HL-60/S4 treated with phorbol 12-myristate 13-acetate at 8.2 ng/mL for 4 days and 3 days (cell line): Measurements from ENCODE around the gene SLC25A1.

Experiments used
- in situ Hi-C: fragments of 300-500 bp; cut with MboI; formaldehyde crosslinking; loops from 2 replicates; pipeline ENCODE4 v1.15.0; 2022; ENCODE audit warnings: low sequenced_read_pairs

SLC25A1 gene

GRCh38 chr22:19178657-19179496 lies at the start of gene SLC25A1:
Gene SLC25A1, minus strand, starts transcription at chr22:19178736. Its CDS starts 63 bp downstream, at chr22:19178673.
- in situ Hi-C loops = no loop called here

GRCh38 chr22:19228179-19228578 lies 49.6 kb upstream of the SLC25A1 start:
- in situ Hi-C loops = no loop called here

- in situ Hi-C loops = no loop called here
These were observed 47.9 kb upstream of the SLC25A1 start for GRCh38 chr22:19226428-19226827.

DNA sequence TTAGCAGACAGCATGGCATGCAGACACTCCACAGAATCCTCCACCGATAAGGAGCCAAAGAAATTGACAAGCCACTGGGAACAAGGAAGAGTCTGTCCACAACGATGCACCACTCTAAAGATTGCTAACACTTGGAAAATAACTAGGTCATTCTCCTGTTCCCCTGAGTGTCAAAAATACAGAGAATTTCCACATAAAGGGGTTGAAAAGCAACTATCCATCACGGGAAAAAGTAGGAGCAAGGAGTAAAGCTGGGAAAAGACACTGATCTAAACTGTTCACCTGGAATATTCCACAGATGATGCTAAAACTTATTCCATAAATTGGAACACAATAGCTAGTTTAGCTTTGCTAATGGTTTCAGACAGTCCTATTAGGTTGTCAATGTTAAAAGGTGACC lies 47.0 kb upstream of the SLC25A1 start:
- in situ Hi-C loops = no loop called here

DNA sequence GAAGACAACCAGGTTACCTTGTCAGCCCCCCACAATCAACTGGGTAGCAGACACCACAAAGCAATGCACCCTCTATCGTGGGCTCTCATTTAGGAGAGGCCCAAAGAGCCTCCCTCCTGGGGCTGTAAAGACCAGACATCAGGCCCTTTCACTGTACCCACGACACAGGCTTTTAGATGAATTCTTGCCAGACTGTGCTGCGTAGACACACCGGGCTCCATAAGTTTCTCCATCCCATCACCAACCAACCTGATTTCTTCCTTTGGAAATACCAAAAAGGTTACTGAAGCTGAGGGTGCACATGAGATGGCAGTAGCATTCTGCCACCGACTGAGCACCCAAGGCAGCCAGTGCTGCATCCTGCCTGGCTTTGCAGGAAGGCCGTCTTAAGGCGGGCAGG lies 46.4 kb upstream of the SLC25A1 start:
- in situ Hi-C loops = no loop called here

- in situ Hi-C loops = no loop called here
These were observed 46.0 kb upstream of the SLC25A1 start for GRCh38 chr22:19224557-19224956.

GRCh38 chr22:19223617-19224016 lies 45.1 kb upstream of the SLC25A1 start:
- in situ Hi-C loops = no loop called here

GRCh38 chr22:19223110-19223509 lies 44.6 kb upstream of the SLC25A1 start:
- in situ Hi-C loops = no loop called here

DNA sequence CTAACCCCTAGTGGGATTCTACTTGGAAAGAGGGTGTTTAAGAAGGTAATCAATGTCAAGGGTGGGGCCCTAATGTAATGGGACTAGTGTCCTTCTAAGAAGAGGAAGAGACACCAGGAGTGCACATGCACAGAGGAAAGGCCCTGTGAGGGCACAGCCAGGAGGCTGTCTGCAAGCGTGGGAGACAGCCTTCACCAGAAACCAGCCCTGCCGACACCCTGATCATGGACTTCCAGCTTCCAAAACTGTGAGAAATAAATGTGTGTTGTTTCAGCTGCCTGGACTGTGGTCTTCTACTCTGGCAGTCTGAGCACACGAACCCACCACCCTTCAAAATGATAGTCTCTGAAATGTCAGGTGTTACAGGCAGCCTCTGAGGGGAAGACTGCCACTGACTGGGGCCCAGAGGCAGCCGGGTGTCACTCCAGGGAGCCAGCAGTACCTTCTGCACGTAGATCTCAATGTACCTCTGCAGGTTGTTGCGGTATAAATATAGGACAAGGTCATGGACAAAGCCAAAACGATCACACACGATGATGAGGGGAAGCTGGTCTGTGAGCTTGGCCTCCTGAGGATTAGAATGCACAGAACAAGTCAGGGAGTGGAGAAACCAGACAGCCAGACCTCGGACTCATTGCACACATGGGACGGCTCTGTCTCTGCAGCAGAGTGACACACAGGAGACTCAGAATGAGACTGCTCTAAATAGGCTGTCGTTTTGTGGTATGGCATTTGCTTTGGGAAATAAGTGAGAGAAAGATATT lies 43.9 kb upstream of the SLC25A1 start:
- in situ Hi-C loops = no loop called here

- in situ Hi-C loops = no loop called here
These were observed 42.3 kb upstream of the SLC25A1 start for GRCh38 chr22:19220867-19221266.

- in situ Hi-C loops = no loop called here
These were observed 40.2 kb upstream of the SLC25A1 start for GRCh38 chr22:19218541-19219233.

DNA sequence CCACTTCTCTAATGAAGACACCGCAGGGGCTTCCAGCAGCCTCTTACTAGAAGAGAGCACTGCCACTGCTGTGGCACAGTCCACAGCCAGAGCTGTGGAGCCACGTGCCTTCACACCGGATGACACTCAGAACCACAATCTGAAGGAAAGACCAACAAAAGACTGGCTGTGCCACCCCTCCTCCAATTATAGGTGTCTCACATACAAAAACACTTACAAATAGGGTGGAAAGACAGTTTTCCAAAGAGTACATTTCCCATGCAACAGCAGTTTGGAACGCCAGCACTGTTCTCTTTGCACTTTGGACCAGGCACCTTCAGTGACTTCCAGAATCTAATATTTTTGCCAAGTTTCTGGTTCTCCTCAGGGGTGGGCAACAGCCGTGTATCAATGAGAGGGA lies 38.0 kb upstream of the SLC25A1 start:
- in situ Hi-C loops = no loop called here

DNA sequence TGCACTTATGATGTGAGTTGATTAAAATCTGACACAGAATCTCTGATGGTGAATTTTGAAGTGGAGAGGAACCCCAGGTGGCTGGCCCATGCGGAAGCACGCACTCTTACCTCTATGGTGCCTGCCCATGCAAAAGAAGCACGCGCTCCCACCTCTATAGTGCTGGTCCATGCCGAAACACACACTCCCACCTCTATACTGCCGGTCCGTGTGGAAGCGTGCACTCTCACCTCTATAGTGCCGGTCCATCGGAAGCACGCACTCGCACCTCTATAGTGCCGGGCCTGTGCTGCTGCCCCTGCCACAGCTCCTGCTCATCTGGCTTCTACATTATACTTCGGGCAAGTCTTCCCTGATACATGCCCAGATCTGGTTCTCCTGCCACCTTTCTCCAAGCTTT lies 36.8 kb upstream of the SLC25A1 start:
- in situ Hi-C loops = no loop called here

DNA sequence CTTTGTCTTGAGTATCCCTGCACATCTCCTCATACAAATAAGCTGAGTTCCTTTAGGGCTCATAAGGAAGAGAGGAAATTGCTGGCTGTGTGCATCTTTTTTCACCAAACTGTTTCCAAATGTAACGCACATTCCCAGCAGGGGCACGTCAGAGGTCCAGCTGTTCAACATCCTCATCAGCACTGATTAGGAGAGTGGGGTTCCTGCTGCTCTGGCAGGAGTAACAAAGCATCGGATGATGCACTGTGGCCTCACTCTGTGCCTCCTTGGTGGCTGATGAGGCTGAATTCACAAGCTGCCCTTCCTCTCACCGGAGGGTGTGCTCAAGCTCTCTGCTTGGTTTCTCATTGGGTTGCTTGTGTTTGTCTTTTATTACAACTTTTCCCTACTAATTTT lies 35.5 kb upstream of the SLC25A1 start:
- in situ Hi-C loops = no loop called here

DNA sequence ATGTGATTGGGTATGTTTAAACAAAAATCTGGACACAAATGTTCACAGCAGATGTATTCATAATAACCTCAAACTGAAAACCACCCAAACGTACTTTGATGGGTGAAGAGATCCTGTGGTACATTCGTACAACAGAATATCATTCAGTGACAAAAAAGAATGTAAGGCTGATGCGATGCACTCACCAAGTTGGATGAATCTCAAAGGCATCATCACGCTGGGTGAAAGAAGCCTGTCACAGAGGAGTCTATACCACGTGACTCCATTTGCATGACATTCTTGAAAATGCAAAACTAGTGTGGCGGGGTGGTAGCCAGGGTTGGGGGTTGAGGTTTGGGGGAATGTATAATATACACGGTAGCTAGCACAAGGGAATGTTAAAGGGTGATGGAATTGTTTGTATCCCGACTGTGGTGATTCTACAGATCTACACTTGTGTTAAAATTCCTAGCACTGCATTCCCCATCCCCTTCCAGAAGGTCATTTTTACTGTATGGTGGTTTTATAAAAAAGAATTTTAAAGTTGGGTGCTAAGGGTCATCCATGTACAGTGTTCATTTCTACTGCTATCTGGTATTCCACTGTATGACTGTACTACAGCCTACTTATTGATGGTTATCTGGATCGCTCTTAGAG lies 35.0 kb upstream of the SLC25A1 start:
- in situ Hi-C loops = no loop called here

DNA sequence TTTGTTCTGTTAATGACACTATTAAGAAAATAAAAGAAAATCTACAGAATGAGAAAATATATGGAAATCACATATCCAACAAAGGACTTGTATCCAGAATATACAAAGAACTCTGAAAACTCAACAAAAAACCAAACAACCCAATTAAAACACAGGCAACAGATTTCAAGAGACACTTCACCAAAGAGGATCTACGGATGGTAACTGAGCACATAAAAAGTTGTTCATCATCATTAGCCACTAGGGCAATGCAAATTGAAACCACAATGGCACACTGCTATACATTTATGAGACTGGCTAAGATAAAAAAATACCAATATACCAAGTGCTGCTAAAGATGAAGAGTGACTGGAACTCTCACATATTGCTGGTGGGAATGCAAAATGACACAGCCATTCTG lies 34.5 kb upstream of the SLC25A1 start:
- in situ Hi-C loops = no loop called here

- in situ Hi-C loops = no loop called here
These were observed 33.9 kb upstream of the SLC25A1 start for GRCh38 chr22:19212302-19212870.

DNA sequence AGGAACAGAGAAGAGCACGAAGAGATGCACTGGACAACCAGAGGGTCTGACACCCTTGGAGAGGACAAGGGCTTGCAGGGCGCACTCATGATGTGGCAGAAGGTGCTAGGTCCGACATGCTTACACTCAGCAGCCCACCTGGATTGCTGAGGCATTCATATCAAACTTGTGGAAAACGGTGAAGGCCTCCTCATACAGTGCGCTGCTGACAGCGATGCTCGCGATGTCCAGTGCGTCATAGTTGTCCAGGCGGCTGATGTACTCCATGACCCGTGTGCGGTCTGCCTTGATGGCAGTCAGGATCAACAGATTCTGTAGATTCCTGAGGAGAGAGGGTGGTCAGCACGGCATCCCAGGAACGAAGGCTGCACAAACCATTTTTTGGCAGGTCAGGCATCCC lies 31.7 kb upstream of the SLC25A1 start:
- in situ Hi-C loops = no loop called here

DNA sequence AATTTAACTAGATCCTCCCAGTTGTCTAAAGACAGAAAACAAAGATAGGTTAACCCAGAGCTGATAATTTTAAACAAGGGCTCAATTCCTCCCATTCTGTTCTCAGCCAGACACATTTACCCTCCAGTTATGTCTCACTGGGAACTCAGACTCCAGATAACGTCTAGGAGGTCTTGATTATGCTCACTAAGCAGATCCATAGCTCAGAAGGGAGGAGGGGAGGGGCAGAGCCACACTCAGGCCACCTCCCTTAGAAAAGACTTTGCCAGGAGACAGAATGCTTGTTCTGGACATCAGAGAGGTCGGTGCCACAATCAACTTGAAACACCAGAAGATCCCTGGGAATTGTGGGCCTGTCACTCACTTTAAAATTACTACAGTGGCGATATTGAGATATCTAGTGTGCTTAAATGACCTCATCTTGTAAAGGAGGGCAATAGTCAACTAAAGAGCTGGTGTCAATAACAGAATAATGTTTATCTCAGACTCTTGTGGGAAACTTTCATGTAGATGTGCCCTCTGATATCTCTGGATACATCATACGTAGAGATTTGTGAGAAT lies 29.8 kb upstream of the SLC25A1 start:
- in situ Hi-C loops = no loop called here

GRCh38 chr22:19207884-19208283 lies 29.3 kb upstream of the SLC25A1 start:
- in situ Hi-C loops = no loop called here
